GM12892 (cell line): ENCODE results near the gene NPHP1.

Experiments used
- POLR2A ChIP-seq: IDR thresholded peaks from 2 replicates; pipeline ENCODE4 v1.6.1; 2011; ENCODE audit warnings: low read depth, low read length, control low read depth
- POLR2AphosphoS5 ChIP-seq: IDR thresholded peaks from 2 replicates; pipeline ENCODE4 v1.6.1; 2011; ENCODE audit warnings: low read depth, low read length, control low read depth

DNA sequence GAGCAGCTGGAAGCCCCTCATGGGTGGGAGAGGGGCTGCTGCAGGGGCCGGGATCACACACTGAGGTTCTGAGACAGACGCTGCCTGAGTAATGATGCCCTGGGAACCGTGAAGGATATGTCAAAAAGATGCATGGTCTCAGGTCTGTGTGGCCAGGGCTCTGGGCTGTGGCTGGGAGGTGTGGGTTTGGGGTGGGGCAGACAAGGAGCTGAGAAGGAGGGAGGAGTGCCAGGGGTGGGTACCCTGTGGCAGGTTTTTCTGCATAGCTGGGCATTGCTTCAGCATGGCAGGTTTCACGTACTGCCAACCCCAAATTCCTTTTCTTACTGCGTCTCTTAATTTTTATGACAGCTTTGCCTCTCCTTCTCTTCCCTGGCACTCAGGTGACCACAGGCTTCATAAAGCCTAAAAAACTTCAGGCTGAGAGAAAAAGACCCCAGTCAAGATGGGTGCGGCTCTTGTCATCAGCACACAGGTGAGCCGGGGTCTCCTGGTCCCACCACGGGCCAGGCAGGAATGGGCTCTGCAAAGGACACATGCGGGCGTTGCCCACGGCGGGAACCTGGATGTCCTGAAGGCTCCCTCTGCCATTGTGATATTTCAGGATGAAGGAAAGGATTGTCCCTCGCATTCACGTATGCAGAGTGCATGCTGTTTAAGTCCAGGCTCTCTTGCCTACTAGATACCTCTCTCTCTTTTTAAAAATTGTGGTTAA, 107.2 kb downstream of the NPHP1 start:
- TF ChIP-seq POLR2AphosphoS5 (no peak), POLR2A (no peak)
